Thoracic aorta (tissue), 2 donors: ENCODE data around the gene GABBR2. TPM values are rescaled to one million over a fixed set of nuclear protein-coding genes. Genes with fewer than 3 reads are reported as not detected.

Experiments
- ATAC-seq: fragments of 150-250 bp; one replicate; pipeline ENCODE4 v1.8.0; 2017; ENCODE audit warnings: low read depth; ENCODE audit not compliant: insufficient number of reproducible peaks, low FRiP score
- DNase-seq: peaks from one replicate; pipeline ENCODE4 v3.0.0-alpha.2; 2020; ENCODE audit warnings: low spot score
- H3K27ac ChIP-seq, 2 donors: fragments of 200-600 bp; sonication (generic); 1 replicate in 1 of 2; 2 replicates in 1 of 2; pipeline ENCODE4 v1.5.1; 2016; ENCODE audit warnings: mild to moderate bottlenecking in 2 of 2, moderate library complexity in 2 of 2
- H3K27me3 ChIP-seq: fragments of 200-600 bp; sonication (generic); replicated peaks from 2 replicates; pipeline ENCODE4 v1.6.0; 2016; ENCODE audit warnings: mild to moderate bottlenecking; ENCODE audit not compliant: insufficient read depth
- H3K36me3 ChIP-seq: fragments of 200-600 bp; sonication (generic); one replicate; pipeline ENCODE4 v1.5.1; 2016
- H3K4me1 ChIP-seq, 2 donors: fragments of 200-600 bp; sonication (generic); 1 replicate in 1 of 2; 2 replicates in 1 of 2; pipeline versions ENCODE4 v1.5.1 to v1.6.0; 2016; ENCODE audit warnings: low read depth in 2 of 2, mild to moderate bottlenecking in 1 of 2; ENCODE audit not compliant: control insufficient read depth in 1 of 2
- H3K4me3 ChIP-seq: fragments of 200-600 bp; sonication (generic); 2 replicates; pipeline ENCODE4 v1.5.1; 2016; ENCODE audit warnings: mild to moderate bottlenecking
- H3K9me3 ChIP-seq: fragments of 200-600 bp; sonication (generic); 2 replicates; pipeline ENCODE4 v1.5.1; 2016
- CTCF ChIP-seq: fragments of 200-600 bp; sonication (generic); IDR thresholded peaks from one replicate; pipeline ENCODE4 v1.5.1; 2019; ENCODE audit warnings: antibody characterized with exemption
- total RNA-seq, 2 donors: library from RNA; depleted of rRNA; stranded (reverse); fragments of >200 nt; gene quantifications; one replicate each; pipeline versions ENCODE4 v1.1.0 to v1.2.3, GENCODE V29; 2016

The GABBR2 gene
- total RNA-seq, 2 donors from 2014 or later, result not detected

- no peak overlapping the region for H3K4me3 ChIP-seq
- no peaks in the 10 kb centered on the region for H3K27me3 ChIP-seq
- ATAC-seq, result no peak
Measured at GRCh38 chr9:98368366-98369065, 340.2 kb downstream of the GABBR2 start.

GRCh38 chr9:98367923-98368322, 340.8 kb downstream of the GABBR2 start:
- H3K27me3 ChIP-seq, result no peaks in the 10 kb centered on the region
- peaks cover 5% of the 10 kb centered on the region for H3K9me3 ChIP-seq
- ATAC-seq, result no peak
- no peak overlapping the region for H3K27ac ChIP-seq
- H3K36me3 ChIP-seq, result no peaks in the 10 kb centered on the region
- DNase-seq, result no peak
- H3K4me1 ChIP-seq, result no peaks in the 10 kb centered on the region
- TF ChIP-seq CTCF, result no peak
- H3K4me3 ChIP-seq, result no peak overlapping the region

More at GRCh38 chr9:98368366-98369065, 340.2 kb downstream of the GABBR2 start:
- peaks cover 5% of the 10 kb centered on the region for H3K9me3 ChIP-seq
- DNase-seq, result no peak
- H3K36me3 ChIP-seq, result no peaks in the 10 kb centered on the region
- no peaks in the 10 kb centered on the region for H3K4me1 ChIP-seq
- no peak for TF ChIP-seq CTCF
- H3K27ac ChIP-seq, result no peak overlapping the region

GRCh38 chr9:98367371-98367900, 341.3 kb downstream of the GABBR2 start:
- no peak for TF ChIP-seq CTCF
- DNase-seq (no peak), ATAC-seq (no peak)
- Histone ChIP-seq H3K27ac (no peak overlapping the region), H3K27me3 (no peaks in the 10 kb centered on the region), H3K4me3 (no peak overlapping the region), H3K36me3 (no peaks in the 10 kb centered on the region), H3K4me1 (no peaks in the 10 kb centered on the region), H3K9me3 (peaks cover 5% of the 10 kb centered on the region)

GRCh38 chr9:98365781-98366180, 343.0 kb downstream of the GABBR2 start:
- Histone ChIP-seq H3K27me3 (no peaks in the 10 kb centered on the region), H3K9me3 (peaks cover 5% of the 10 kb centered on the region), H3K4me3 (no peak overlapping the region), H3K27ac (no peak overlapping the region), H3K4me1 (no peaks in the 10 kb centered on the region), H3K36me3 (no peaks in the 10 kb centered on the region)
- TF ChIP-seq CTCF, result no peak
- ATAC-seq (no peak), DNase-seq (no peak)

GRCh38 chr9:98365227-98365669, 343.5 kb downstream of the GABBR2 start:
- no peak for TF ChIP-seq CTCF
- no peak overlapping the region for H3K27ac ChIP-seq
- ATAC-seq, result no peak

More at GRCh38 chr9:98365227-98365669, 343.5 kb downstream of the GABBR2 start:
- Histone ChIP-seq H3K9me3 (peaks cover 5% of the 10 kb centered on the region), H3K36me3 (no peaks in the 10 kb centered on the region), H3K27me3 (no peaks in the 10 kb centered on the region), H3K4me1 (no peaks in the 10 kb centered on the region), H3K4me3 (no peak overlapping the region)
- DNase-seq, result no peak
